COR-L47 (cell line): ENCODE data around the gene UTP11.
"Not testable (repeated sequence)": the region's sequence is repeated elsewhere in the genome, so short reads cannot be mapped to it uniquely, and the experiment has no call there.

Source experiments
- DNase-seq: peaks from one replicate; lab custom pipeline; 2025; lab: John Stamatoyannopoulos, UW

UTP11 gene, protein sequence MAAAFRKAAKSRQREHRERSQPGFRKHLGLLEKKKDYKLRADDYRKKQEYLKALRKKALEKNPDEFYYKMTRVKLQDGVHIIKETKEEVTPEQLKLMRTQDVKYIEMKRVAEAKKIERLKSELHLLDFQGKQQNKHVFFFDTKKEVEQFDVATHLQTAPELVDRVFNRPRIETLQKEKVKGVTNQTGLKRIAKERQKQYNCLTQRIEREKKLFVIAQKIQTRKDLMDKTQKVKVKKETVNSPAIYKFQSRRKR

DNA sequence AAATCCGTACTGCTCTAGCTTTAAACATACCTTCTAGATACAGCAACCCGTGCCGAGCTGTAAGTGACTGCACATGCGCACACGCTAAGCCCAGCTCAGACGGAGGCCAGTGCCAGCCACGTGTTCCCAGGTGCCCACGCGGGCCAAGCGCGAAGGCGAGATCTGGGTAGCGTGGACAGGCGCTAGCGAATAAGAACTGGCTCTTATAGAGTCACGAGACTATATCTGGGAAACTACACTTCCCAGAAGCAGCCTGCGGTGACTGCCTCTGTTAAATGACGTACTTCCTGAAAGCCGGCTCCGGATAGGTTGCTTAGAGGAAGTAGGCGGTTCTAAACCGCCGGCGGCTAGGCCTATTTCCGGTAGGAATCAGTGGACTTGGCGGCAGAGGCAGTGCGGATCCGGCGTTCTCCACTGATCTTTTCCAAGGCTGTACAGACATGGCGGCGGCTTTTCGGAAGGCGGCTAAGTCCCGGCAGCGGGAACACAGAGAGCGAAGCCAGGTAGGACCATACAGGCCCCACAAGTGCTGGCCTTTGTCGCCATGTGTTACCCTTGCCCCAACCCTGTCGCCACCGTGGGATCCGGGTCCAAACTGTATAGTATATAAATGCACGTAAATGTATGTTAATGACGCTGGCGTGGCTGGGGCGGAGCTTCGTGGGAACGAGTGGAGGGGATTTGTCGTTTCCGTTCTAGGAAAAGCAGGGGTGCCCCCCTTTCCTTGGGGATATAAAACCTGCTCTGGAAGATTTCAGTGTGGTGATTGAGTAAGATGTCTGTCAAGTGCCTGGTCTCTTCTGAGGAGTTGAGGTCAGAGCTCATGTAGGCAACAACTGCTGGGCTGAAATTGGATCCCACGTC lies at the start of gene UTP11:
Gene UTP11 (plus strand): TSS at position 372 of the 864 bp plus-strand sequence. CDS start 69 bp downstream, at position 441.
- DNase-seq = peak; percentile 99

DNA sequence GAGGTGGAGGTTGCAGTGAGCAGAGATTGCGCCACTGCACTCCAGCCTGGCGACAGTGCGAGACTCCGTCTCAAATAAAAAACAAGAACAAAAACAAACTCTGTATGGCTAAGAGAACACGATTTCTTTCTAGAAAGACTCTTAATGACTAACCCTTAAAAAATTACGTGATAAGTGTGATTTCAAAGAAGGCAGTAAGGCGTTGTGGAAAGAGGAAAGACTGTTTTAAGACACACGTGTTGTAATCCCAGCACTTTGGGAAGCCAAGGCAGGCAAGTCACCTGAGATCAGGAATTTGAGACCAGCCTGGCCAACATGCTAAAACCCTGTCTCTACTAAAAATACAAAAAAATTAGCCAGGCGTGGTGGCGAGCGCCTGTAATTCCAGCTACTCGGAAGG lies 48.4 kb upstream of the UTP11 start:
- not testable (repeated sequence) for DNase-seq

DNA sequence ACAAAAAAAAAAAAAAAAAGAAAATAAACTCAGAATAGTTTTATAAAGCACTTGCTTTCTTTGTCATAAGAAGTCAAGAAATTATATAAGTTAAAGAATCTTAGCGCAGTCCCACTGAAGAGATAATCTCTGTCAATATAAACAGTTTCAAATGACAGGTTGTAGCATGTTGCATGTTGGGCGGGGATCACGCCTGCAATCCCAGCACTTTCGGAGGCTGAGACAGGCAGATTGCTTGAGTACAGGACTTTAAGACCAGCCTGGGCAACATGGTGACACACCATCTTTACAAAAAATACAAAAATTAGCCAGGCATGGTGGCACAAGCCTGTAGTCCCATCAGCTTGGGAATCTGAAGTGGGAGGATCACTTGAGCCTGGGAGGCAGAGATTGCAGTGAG lies 47.2 kb upstream of the UTP11 start:
- DNase-seq = no peak

GRCh38 chr1:37973684-37974083 lies 38.9 kb upstream of the UTP11 start:
- DNase-seq = not testable (repeated sequence)

GRCh38 chr1:37974567-37974966 lies 38.0 kb upstream of the UTP11 start:
- DNase-seq = no peak

DNA sequence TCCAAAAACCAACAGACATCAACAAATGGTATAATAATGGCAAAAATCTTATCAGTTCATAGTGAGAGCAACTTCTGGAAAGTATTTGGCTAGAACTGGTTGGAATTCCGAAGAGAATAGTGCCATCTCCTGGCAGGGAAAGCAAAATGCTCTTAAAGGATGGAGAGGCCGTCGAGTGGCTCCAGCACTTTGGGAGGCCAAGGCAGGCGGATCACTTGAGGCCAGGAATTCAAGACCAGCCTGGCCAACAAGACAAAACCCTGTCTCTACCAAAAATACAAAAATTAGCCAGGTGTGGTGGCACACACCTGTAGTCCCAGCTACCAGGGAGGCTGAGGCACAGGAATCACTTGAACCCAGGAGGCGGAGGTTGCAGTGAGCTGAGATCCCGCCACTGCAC lies 37.5 kb upstream of the UTP11 start:
- peak; percentile 16 for DNase-seq

- no peak for DNase-seq
Observed at GRCh38 chr1:37978541-37978940, 34.0 kb upstream of the UTP11 start.

GRCh38 chr1:37983546-37983945 lies 29.0 kb upstream of the UTP11 start:
- no peak for DNase-seq

DNA sequence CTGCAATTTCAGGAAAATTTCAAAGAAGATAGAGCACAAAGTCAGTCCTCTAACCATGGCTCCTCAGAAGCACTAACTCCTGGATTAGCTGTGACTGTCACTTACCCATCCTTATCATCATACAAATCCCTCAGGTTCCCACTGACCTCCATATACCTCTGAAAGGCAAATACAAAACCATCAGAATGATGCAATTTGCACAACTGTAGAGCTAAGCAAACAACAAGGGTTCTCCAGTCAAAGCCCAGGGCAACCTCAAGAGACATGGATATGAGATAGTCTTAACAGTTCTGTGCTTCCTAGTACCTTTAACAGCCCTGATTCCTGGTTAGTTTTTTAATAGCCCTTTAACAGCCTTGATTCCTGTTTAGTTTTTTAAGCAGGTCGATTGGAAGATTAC lies 24.9 kb upstream of the UTP11 start:
- DNase-seq = no peak

- DNase-seq = peak; percentile 35
Observed at GRCh38 chr1:37989361-37989930, 23.1 kb upstream of the UTP11 start.

DNA sequence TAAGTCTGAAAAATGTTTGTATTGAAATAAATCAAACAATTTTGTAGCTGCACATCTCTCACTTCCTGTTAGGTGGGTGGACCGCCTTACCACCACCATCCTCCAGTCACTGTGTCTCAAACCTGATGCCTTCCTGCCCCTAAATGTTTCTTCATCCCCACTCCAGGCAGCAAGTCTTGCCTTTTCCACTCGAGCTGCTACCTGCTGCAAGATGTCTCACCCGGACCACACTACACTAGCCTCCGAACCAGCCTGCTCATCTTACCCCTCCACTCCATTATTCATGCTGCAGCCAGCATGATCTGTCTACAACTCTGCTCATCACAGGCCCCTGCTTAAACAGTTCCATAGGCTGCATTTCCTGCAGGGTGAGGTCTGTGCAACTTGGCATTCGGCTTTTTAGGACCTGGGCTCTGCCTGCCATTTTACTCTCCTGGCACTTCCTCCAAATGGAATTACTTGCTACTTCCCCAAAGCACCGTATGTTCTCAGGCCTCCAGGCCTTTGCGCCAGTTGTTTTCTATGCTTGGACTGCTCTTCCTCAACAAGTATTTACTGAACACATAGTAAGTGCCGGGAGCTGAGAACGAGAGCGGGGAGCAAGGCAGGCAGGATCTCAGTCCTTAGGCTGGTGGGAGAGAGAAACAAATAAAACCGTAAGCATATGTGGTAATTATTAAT lies 17.5 kb upstream of the UTP11 start:
- DNase-seq = no peak

- DNase-seq = peak; percentile 29
Observed at GRCh38 chr1:37995751-37996345, 16.7 kb upstream of the UTP11 start.

GRCh38 chr1:37997256-37998088 lies 15.1 kb upstream of the UTP11 start:
- no peak for DNase-seq

DNA sequence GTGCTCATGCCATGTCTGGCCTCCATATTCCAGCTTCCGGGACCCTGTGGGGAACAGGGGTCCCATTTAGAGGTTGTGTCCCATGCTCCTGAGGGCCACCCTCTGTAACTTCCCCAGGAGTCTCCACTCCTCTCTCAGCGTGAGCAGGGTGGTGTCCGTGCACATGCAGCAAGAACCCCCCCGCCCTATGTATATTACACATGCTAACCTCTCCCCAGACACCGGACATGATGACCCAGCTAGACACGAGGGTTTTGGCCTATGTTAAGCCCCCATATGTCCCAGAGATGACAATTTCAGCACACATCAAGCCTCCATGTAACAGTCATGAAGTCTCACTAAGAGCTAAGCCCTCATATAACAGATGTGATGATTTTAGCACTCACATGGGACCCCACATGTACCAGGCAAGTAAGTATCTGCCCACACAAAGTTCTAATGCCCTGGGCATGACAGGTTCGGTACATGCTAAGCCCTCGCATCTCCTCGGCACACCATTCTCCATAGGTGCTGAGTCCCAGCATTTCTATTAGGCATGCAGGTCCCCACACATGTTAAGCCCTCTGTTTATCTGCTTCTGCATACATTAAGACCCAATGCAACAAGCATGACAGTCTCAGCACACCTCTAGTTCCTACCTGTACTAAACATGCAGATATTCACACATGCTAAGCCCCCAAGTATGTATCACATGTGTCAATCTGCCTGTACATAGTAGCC lies 14.3 kb upstream of the UTP11 start:
- DNase-seq = no peak

DNA sequence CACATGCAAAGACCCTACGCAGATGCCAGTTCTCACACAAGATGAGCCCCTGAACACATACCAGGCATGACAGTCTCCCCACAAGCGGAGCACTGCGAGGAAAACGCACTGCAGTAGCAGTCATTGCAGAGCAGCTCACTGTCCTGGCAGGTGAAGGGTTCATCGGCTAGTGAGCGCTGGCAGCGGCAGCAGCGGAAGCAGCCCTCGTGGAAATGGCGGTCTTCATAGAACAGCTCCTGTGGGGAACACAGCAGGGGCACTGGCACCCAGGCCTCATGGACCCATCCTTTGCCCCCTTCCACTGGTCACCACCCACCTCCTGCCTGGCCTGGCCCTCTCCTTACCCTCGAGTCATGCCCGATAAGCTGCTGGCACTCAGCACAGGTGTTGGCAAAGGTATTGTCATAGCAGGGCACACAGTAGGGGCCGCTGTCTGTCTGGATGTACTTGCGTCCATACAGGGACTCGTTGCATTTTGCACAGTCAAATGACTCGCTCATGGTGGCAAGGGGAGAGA lies 13.6 kb upstream of the UTP11 start:
- DNase-seq = no peak

- no peak for DNase-seq
Observed at GRCh38 chr1:37999430-38000232, 12.9 kb upstream of the UTP11 start.

DNA sequence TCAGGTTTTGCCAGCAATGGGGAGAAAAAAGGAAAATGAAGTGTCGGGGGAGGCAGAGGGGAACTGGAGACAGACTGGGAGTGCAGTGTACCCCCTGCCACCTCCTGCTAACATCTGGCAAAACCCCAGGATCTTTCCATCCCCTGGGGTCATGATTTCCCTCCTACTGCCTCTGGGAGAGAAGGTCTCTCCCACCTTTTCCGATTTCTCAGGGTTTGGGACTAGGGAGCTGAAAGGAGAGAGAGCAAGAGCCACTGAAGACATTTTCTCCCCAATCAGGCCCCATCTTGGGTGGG lies 12.4 kb upstream of the UTP11 start:
- no peak for DNase-seq

DNA sequence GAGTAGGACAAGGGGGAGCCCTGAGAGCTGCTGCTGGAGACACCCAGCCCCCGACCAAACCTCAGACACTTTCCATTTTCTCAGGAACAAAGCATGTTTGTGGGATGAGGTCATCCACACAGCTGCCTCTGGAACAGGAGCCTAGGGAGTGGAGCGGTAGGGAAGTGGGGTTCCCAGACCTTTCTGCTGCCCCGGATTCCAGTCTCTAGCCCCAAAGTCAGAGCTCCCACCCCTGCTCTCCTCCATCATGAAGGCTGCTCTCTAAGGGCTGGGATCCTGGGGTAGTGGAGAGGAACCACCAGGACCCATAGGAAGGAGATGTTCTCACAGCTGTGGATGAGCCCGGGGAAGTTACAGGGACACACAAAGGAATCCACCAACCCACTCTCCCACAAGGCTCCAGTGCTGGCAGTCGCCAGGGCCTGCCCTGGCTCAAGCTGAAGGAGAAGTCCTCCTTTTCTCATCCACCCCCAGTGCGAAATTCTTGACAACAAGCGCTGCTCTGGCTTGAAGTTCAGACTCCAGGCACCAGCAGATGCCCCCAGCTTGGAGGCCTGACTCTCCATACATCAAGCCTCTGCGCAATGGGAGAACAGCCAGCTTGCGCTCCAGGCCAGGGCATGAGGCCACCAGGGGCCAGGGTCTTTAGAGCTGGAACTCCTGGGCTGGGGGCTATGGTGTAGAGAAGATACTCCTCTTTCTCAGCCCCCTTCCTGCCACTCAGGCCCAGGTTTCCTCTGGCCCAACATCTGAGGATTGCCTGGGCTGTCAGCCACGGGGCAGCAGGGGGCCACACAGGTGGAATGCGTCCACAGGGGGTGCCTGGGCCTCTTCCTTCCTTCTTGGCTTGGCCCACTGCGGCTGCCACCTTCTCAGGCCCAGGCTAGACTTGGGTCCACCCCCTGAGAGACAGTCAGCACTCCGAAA lies 11.7 kb upstream of the UTP11 start:
- no peak for DNase-seq
